Keratinocyte (primary cell): ENCODE measurements around the gene ATP2B2. TPM values are rescaled to one million over a fixed set of nuclear protein-coding genes. Genes with fewer than 3 reads are reported as not detected.

Source experiments
- DNase-seq: peaks from one replicate; pipeline ENCODE4 v3.0.0-alpha.2; 2011; ENCODE audit warnings: low read depth, missing footprints, low spot score
- FAIRE-seq: peaks from 2 replicates; lab custom pipeline; 2011; peaks lifted over from hg19 to GRCh38; lab: Jason Lieb, UNC
- H2AFZ ChIP-seq: 2 replicates; pipeline ENCODE4 v1.6.0; 2012; ENCODE audit warnings: low read length, control low read depth, inconsistent platforms; ENCODE audit not compliant: control insufficient read depth
- H3K27ac ChIP-seq: 2 replicates; pipeline ENCODE4 v1.5.1; 2011; ENCODE audit warnings: low read length; ENCODE audit not compliant: control insufficient read depth, insufficient read depth
- H3K27me3 ChIP-seq: 3 replicates; pipeline ENCODE4 v1.6.0; 2011; ENCODE audit warnings: low read length; ENCODE audit not compliant: control insufficient read depth, insufficient read depth; ENCODE audit errors: extremely low read depth
- H3K36me3 ChIP-seq, 2 experiments: 2 replicates in 1 of 2; 3 replicates in 1 of 2; pipeline ENCODE4 v1.5.1; 2011; ENCODE audit warnings: low read length in 2 of 2, mild to moderate bottlenecking in 1 of 2; ENCODE audit not compliant: control insufficient read depth in 2 of 2, insufficient read depth in 2 of 2; ENCODE audit errors: extremely low read depth in 1 of 2
- H3K4me1 ChIP-seq: 3 replicates; pipeline ENCODE4 v1.5.1; 2011; ENCODE audit warnings: low read length; ENCODE audit not compliant: control insufficient read depth, insufficient read depth; ENCODE audit errors: extremely low read depth
- H3K4me2 ChIP-seq: 3 replicates; pipeline ENCODE4 v1.6.0; 2011; ENCODE audit warnings: low read depth, low read length; ENCODE audit not compliant: control insufficient read depth, insufficient read depth; ENCODE audit errors: extremely low read depth
- H3K4me3 ChIP-seq, 3 experiments: fragments of 200-600 bp in 1 of 3; sonication (generic) in 1 of 3; 2 replicates in 2 of 3; 3 replicates in 1 of 3; pipeline ENCODE4 v1.5.1; 2011 to 2016; ENCODE audit warnings: low read length in 3 of 3, mild to moderate bottlenecking in 3 of 3, control low read depth in 2 of 3, inconsistent platforms in 1 of 3, low read depth in 1 of 3, mixed read lengths in 1 of 3, mixed run types in 1 of 3, moderate library complexity in 1 of 3; ENCODE audit not compliant: control insufficient read depth in 2 of 3, insufficient read depth in 2 of 3; ENCODE audit errors: extremely low read depth in 1 of 3
- H3K79me2 ChIP-seq: 2 replicates; pipeline ENCODE4 v1.6.0; 2012; ENCODE audit warnings: low read length; ENCODE audit not compliant: control insufficient read depth, insufficient read depth
- H3K9ac ChIP-seq: 3 replicates; pipeline ENCODE4 v1.6.0; 2011; ENCODE audit warnings: low read length; ENCODE audit not compliant: control insufficient read depth, insufficient read depth; ENCODE audit errors: extremely low read depth
- H3K9me1 ChIP-seq: 3 replicates; pipeline ENCODE4 v1.6.0; 2011; ENCODE audit warnings: low read length; ENCODE audit not compliant: control insufficient read depth, insufficient read depth; ENCODE audit errors: extremely low read depth
- H3K9me3 ChIP-seq: 2 replicates; pipeline ENCODE4 v1.5.1; 2012; ENCODE audit warnings: low read depth, low read length; ENCODE audit not compliant: control insufficient read depth
- H4K20me1 ChIP-seq: 3 replicates; pipeline ENCODE4 v1.6.0; 2011; ENCODE audit warnings: low read length; ENCODE audit not compliant: control insufficient read depth, insufficient read depth; ENCODE audit errors: extremely low read depth
- EZH2 ChIP-seq: IDR thresholded peaks from one replicate; pipeline ENCODE4 v1.6.1; 2012; ENCODE audit warnings: inconsistent platforms, mild to moderate bottlenecking, low read length, moderate library complexity
- dilution Hi-C: fragments of 300-500 bp; cut with MboI; formaldehyde crosslinking; loops from one replicate; pipeline ENCODE4 v1.7.0; 2020; ENCODE audit warnings: low sequenced_read_pairs; ENCODE audit not compliant: extremely low pct_ligation_motif_present
- polyA plus RNA-seq, 5 experiments: library from polyadenylated mRNA; depleted of rRNA in 3 of 5; stranded (reverse) in 3 of 5; stranded (forward) in 1 of 5; unstranded in 1 of 5; fragments of >200 nt; gene quantifications; 1 replicate in 1 of 5; 2 replicates in 3 of 5; 3 replicates in 1 of 5; pipeline versions ENCODE4 v1.2.1 to v1.2.3, GENCODE V29; 2011 to 2012; ENCODE audit warnings: missing spikeins in 2 of 5, low read depth in 1 of 5, low replicate concordance in 1 of 5
- TF ChIP-seq, protein P1 (sequence below), 3 experiments: IDR thresholded peaks in 1 of 3; conservative IDR thresholded peaks in 1 of 3; optimal IDR thresholded peaks in 1 of 3; 2 replicates in 2 of 3; 3 replicates in 1 of 3; pipeline versions ENCODE3 to v1.5.1; 2011; ENCODE audit warnings: low read length in 3 of 3, mild to moderate bottlenecking in 3 of 3, moderate library complexity in 2 of 3, control low read depth in 1 of 3, inconsistent platforms in 1 of 3; ENCODE audit not compliant: insufficient read depth in 2 of 3; ENCODE audit errors: extremely low read depth in 1 of 3

ATP2B2 gene
- polyA plus RNA-seq, 1 donor (not counting 4 experiments of a cell fraction or from before 2014, with no cell fraction given) = not detected

DNA sequence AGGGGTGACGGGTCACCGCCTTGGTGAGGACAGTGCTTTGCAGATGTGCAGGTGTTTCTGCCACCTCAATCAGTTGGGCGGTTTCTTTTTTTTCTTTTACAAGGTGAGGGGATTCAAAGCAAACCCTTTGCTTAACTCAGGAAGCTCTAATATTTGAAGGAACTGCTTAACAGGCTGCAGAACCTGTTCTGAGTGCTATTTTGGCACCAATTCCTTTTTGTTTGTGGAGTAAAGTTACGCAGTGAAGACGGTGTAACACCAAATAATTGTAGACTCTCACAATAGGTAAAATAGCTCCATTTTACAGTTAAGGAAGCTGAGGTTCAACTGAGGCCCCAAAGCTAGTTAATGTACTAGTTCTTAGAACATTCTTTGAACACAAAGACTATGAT is 219.3 kb downstream of the ATP2B2 start:
- FAIRE-seq = no peak
- Histone ChIP-seq H4K20me1 (no peaks in the 10 kb centered on the region), H2AFZ (no peak overlapping the region), H3K27me3 (no peaks in the 10 kb centered on the region), H3K4me2 (no peak overlapping the region), H3K9ac (no peak overlapping the region), H3K27ac (no peak overlapping the region), H3K9me1 (no peaks in the 10 kb centered on the region), H3K36me3 (peaks cover 8 to 19% of the 10 kb centered on the region in 2 experiments), H3K4me3 (no peak overlapping the region), H3K4me1 (peaks cover 5% of the 10 kb centered on the region), H3K9me3 (no peaks in the 10 kb centered on the region), H3K79me2 (no peaks in the 10 kb centered on the region)
- DNase-seq = no peak
- dilution Hi-C loops = no loop called here
- TF ChIP-seq, protein P1, sequence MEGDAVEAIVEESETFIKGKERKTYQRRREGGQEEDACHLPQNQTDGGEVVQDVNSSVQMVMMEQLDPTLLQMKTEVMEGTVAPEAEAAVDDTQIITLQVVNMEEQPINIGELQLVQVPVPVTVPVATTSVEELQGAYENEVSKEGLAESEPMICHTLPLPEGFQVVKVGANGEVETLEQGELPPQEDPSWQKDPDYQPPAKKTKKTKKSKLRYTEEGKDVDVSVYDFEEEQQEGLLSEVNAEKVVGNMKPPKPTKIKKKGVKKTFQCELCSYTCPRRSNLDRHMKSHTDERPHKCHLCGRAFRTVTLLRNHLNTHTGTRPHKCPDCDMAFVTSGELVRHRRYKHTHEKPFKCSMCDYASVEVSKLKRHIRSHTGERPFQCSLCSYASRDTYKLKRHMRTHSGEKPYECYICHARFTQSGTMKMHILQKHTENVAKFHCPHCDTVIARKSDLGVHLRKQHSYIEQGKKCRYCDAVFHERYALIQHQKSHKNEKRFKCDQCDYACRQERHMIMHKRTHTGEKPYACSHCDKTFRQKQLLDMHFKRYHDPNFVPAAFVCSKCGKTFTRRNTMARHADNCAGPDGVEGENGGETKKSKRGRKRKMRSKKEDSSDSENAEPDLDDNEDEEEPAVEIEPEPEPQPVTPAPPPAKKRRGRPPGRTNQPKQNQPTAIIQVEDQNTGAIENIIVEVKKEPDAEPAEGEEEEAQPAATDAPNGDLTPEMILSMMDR (optimal IDR thresholded peaks at IDR 0.05 in 1 of 3, IDR thresholded peaks at IDR 0.05 in 1 of 3, conservative IDR thresholded peaks at IDR 0.05 in 1 of 3; ENCODE audit: extremely low read depth in 1 of 3, insufficient read depth in 2 of 3, low read length in 3 of 3) = no peak
- no peak for TF ChIP-seq EZH2

DNA sequence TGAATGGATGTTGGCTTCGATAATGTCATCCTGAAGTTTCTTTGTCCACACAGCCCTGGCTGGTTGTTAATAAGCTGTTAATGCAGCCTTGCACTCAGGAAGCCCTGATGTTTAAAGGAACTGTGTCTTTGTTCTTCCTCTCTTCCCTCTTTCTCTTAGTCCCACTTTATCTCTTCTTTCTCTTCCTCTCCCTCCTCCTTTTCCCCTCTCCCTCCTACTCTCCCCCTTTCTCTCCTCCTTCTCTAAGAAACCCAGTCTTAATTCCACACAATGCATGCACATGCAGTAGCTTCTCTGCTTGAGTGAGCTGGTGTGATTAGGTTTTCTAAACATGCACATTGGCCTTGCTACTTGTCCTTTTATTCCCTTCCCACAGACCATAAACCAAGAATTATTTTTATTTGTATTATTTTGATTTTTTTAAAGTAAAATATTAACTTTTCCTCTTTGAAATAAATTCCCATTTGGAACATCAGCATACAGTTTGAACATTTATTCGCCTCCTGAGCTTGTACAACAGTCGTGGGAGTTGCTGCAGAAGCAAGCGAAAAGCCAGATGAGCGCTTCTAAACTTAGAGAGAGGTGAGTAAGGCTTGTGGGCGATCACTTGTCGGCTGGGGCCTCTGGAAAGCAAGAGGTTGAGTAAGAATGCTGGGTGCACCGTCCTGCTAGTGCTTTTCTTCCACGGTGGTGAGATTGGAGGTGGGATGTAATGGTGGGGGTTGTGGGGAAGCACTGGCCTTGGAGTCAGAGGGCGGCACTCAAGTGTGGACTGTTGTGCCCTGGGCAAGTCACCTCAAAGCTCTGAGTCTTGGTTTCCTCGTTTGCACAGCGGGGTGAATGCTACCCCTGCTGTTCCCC is 219.9 kb downstream of the ATP2B2 start:
- FAIRE-seq (no peak), DNase-seq (no peak)
- peaks cover 5% of the 10 kb centered on the region for H3K4me1 ChIP-seq
- H2AFZ ChIP-seq = no peak overlapping the region
- H3K9ac ChIP-seq = no peak overlapping the region
- dilution Hi-C loops = no loop called here
- H3K27me3 ChIP-seq = no peaks in the 10 kb centered on the region
- TF ChIP-seq EZH2 = no peak
- TF ChIP-seq, protein P1 (optimal IDR thresholded peaks at IDR 0.05 in 1 of 3, IDR thresholded peaks at IDR 0.05 in 1 of 3, conservative IDR thresholded peaks at IDR 0.05 in 1 of 3; ENCODE audit: extremely low read depth in 1 of 3, insufficient read depth in 2 of 3, low read length in 3 of 3) = no peak
- no peak overlapping the region for H3K27ac ChIP-seq
- no peak overlapping the region for H3K4me3 ChIP-seq
- no peaks in the 10 kb centered on the region for H3K9me1 ChIP-seq
- no peaks in the 10 kb centered on the region for H4K20me1 ChIP-seq
- H3K79me2 ChIP-seq = no peaks in the 10 kb centered on the region
- no peaks in the 10 kb centered on the region for H3K9me3 ChIP-seq
- H3K4me2 ChIP-seq = no peak overlapping the region
- peaks cover 8 to 23% of the 10 kb centered on the region in 2 experiments for H3K36me3 ChIP-seq
